ENCODE measurements around the gene TRIP4. TPM values are rescaled to one million over a fixed set of nuclear protein-coding genes. Genes with fewer than 3 reads are reported as not detected.

The TRIP4 gene
- total RNA-seq, 1 donor from 2014 or later: 27.5 TPM

- no peaks in the 10 kb centered on the region for H3K9me3 ChIP-seq
- H3K4me3 ChIP-seq: no peak overlapping the region
- peaks cover 6% of the 10 kb centered on the region for H3K4me1 ChIP-seq
- peaks cover 28% of the 10 kb centered on the region for H3K36me3 ChIP-seq
- intact Hi-C loops (cut with DNase I): no loop called here
- H3K27ac ChIP-seq: no peak overlapping the region
- H3K27me3 ChIP-seq: no peaks in the 10 kb centered on the region
- TF ChIP-seq CTCF (IDR thresholded peaks at IDR 0.05): no peak
- ATAC-seq (no peak), DNase-seq (no peak)
Observed at GRCh38 chr15:64443747-64444621, 56.3 kb downstream of the TRIP4 start.

DNA sequence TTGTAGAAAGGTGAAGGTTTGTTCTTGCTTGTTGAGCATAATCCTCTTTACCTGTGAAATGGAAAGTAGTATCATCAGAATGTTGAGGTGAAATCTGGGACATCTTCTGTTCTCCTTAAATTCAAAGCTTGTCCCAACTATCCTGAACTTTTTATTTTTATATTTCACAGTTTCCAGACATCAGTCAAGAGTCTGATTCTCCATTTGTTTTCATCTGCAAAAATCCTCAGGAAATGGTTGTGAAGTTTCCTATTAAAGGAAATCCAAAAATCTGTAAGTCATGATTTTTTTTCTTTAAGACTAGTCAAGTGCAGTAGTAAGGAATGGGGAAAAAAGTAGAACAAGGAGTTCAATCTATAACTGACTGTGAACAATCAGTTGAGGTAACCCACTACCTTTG, 57.2 kb downstream of the TRIP4 start:
- H3K9me3 ChIP-seq: no peaks in the 10 kb centered on the region
- ATAC-seq (no peak), DNase-seq (no peak)
- intact Hi-C loops (cut with DNase I): no loop called here
- no peaks in the 10 kb centered on the region for H3K27me3 ChIP-seq
- peaks cover 28% of the 10 kb centered on the region for H3K36me3 ChIP-seq
- peaks cover 6% of the 10 kb centered on the region for H3K4me1 ChIP-seq
- TF ChIP-seq CTCF (IDR thresholded peaks at IDR 0.05): no peak
- no peak overlapping the region for H3K4me3 ChIP-seq
- H3K27ac ChIP-seq: no peak overlapping the region

DNA sequence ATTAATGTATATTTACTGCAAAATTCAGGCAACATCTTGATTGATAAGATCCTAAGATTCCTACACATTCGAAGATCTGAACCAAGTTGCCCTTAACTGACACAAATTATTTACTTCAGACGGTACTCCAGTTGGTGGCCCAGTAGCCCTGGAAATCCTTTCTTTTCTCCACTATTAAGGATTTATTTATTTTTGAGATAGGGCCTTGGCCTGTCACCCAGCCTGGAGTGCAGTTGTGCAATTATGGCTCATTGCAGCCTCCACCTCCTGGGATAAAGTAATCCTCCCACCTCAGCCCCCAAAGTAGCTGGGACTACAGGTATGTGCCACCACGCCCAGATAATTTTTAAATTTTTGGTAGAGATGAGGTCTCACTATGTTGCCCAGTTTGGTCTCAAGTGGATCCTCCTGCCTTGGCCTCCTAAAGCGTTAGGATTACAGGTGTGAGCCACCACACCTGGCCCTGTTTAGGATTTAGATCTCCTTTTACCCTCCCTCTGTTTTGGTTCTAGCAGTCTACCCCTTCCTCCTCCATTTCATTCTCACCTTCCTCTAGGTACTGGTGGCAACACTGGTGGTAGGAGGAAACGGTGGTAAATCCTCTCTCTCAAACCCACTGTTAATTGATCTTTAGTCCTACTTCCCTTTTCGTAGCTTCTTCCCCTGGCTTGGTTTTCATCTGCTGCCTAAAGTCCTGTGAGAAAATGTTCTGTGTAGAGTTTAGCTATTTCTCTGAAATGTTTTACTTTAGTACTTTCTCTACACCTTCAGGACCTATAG, 60.1 kb downstream of the TRIP4 start:
- intact Hi-C loops (cut with DNase I): no loop called here
- no peak for TF ChIP-seq CTCF (IDR thresholded peaks at IDR 0.05)
- no peak for ATAC-seq
- Histone ChIP-seq H3K4me3 (no peak overlapping the region), H3K27ac (no peak overlapping the region), H3K27me3 (no peaks in the 10 kb centered on the region), H3K36me3 (peaks cover 28% of the 10 kb centered on the region), H3K9me3 (no peaks in the 10 kb centered on the region), H3K4me1 (peaks cover 6% of the 10 kb centered on the region)
- DNase-seq: no peak

DNA sequence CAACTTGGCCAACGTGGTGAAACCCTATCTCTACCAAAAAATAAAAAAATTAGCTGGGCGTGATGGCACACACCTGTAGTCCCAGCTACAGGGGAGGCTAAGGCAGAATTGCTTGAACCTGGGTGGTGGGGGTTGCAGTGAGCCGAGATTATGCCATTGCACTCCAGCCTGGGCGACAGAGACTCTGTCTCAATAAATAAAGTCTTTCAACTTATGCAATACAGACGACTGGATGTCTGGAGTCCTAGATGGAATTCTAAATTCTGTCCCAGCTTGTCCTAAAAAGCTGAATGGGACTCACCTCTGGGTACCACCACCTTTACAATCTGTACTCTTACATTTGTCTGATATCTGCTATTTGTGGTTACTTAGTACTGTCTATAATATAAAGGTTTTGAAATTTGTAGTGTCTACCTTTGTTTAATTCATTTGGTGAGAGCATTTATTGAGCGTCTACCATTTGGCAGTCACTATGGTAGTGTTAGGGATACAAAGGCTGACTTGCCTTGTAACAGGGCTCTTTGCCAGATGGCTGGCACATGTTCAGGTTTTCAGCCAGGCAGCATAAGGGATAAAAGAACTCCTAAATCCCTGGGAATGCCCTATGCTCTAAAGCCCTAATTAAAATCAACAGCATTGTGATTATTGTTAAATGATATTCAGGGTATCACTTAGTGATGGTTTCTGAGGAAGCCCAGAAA, 65.5 kb downstream of the TRIP4 start:
- Histone ChIP-seq H3K27me3 (no peaks in the 10 kb centered on the region), H3K36me3 (peaks cover 4% of the 10 kb centered on the region), H3K27ac (no peak overlapping the region), H3K4me1 (no peaks in the 10 kb centered on the region), H3K4me3 (no peak overlapping the region), H3K9me3 (no peaks in the 10 kb centered on the region)
- ATAC-seq (no peak), DNase-seq (no peak)
- no peak for TF ChIP-seq CTCF (IDR thresholded peaks at IDR 0.05)
- intact Hi-C loops (cut with DNase I): no loop called here

- DNase-seq (no peak), ATAC-seq (no peak)
- no peaks in the 10 kb centered on the region for H3K4me1 ChIP-seq
- no peak overlapping the region for H3K27ac ChIP-seq
- H3K9me3 ChIP-seq: no peaks in the 10 kb centered on the region
- H3K36me3 ChIP-seq: no peaks in the 10 kb centered on the region
- intact Hi-C loops (cut with DNase I): no loop called here
- H3K4me3 ChIP-seq: no peak overlapping the region
- no peak for TF ChIP-seq CTCF (IDR thresholded peaks at IDR 0.05)
- no peaks in the 10 kb centered on the region for H3K27me3 ChIP-seq
Observed at GRCh38 chr15:64453689-64454037, 66.0 kb downstream of the TRIP4 start.
